Astrocyte of the cerebellum (primary cell): Measurements from ENCODE around the gene TRIM8.

Source experiments
- DNase-seq: peaks from one replicate; pipeline ENCODE4 v3.0.0-alpha.2; 2011; ENCODE audit warnings: low read depth
- H3K4me3 ChIP-seq: 2 replicates; pipeline ENCODE4 v1.5.1; 2011; ENCODE audit warnings: mild to moderate bottlenecking, low read depth, low read length, moderate library complexity
- in situ Hi-C: cut with HindIII; loops from 2 replicates; pipeline ENCODE4 v1.10.0; 2017; ENCODE audit warnings: low sequenced_read_pairs
- TF ChIP-seq, protein P1 (sequence below): IDR thresholded peaks from 2 replicates; pipeline ENCODE4 v1.5.1; 2012; ENCODE audit warnings: low read length, low read depth, moderate library complexity, mild to moderate bottlenecking; ENCODE audit errors: missing control alignments

The TRIM8 gene

GRCh38 chr10:102701272-102701671 lies 57.0 kb downstream of the TRIM8 start:
- DNase-seq = no peak
- no peak overlapping the region for H3K4me3 ChIP-seq
- TF ChIP-seq, protein P1, sequence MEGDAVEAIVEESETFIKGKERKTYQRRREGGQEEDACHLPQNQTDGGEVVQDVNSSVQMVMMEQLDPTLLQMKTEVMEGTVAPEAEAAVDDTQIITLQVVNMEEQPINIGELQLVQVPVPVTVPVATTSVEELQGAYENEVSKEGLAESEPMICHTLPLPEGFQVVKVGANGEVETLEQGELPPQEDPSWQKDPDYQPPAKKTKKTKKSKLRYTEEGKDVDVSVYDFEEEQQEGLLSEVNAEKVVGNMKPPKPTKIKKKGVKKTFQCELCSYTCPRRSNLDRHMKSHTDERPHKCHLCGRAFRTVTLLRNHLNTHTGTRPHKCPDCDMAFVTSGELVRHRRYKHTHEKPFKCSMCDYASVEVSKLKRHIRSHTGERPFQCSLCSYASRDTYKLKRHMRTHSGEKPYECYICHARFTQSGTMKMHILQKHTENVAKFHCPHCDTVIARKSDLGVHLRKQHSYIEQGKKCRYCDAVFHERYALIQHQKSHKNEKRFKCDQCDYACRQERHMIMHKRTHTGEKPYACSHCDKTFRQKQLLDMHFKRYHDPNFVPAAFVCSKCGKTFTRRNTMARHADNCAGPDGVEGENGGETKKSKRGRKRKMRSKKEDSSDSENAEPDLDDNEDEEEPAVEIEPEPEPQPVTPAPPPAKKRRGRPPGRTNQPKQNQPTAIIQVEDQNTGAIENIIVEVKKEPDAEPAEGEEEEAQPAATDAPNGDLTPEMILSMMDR = no peak
- in situ Hi-C loops = no loop called here

- no peak overlapping the region for H3K4me3 ChIP-seq
- TF ChIP-seq, protein P1 = no peak
- in situ Hi-C loops = no loop called here
- DNase-seq = no peak
These were observed 57.5 kb downstream of the TRIM8 start for GRCh38 chr10:102701796-102702195.

- TF ChIP-seq, protein P1 = no peak
- in situ Hi-C loops = no loop called here
- H3K4me3 ChIP-seq = no peak overlapping the region
- DNase-seq = no peak
These were observed 58.5 kb downstream of the TRIM8 start for GRCh38 chr10:102702742-102703141.

GRCh38 chr10:102704915-102705314 lies 60.6 kb downstream of the TRIM8 start:
- TF ChIP-seq, protein P1 = no peak
- H3K4me3 ChIP-seq = no peak overlapping the region
- DNase-seq = peak; percentile 47
- in situ Hi-C loops = no loop called here

DNA sequence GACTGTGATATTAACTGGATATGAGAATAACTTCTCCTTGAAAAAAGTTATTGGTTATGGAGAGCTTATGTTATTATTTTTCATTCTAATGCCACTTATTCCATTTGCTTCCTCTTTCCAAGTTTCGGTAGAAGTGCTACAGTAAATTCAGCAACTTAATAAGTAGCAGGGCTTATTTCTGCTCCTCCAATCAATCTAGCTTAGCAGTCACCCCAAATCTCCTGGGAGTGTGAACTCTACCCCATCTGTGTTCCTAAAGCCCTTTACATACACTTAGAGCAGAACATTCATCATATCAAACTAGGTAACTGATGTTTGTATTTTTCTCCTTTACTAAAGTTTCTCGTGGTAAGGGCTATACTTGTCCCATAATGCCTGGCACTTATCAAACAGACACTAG lies 61.3 kb downstream of the TRIM8 start:
- no peak for DNase-seq
- in situ Hi-C loops = no loop called here
- no peak overlapping the region for H3K4me3 ChIP-seq
- TF ChIP-seq, protein P1 = no peak
